MM.1S (cell line): Measurements from ENCODE around the gene KCNQ2.

Experiments used
- DNase-seq: peaks from one replicate; pipeline ENCODE4 v3.0.0-alpha.2; 2015
- H2AFZ ChIP-seq: fragments of 300-600 bp; sonication (generic); 2 replicates; pipeline ENCODE4 v1.6.0; 2016; ENCODE audit warnings: antibody characterized with exemption, low read length
- H3F3A ChIP-seq: fragments of 300-600 bp; sonication (generic); 2 replicates; pipeline ENCODE4 v1.6.1; 2016; ENCODE audit warnings: mild to moderate bottlenecking, antibody characterized with exemption, low read length, moderate library complexity, mixed read lengths; ENCODE audit not compliant: insufficient read depth
- H3K27ac ChIP-seq: fragments of 300-600 bp; sonication (generic); 2 replicates; pipeline ENCODE4 v1.5.1; 2016; ENCODE audit warnings: mild to moderate bottlenecking, low read length
- H3K27me3 ChIP-seq: fragments of 300-600 bp; sonication (generic); replicated peaks from 2 replicates; pipeline ENCODE4 v1.6.0; 2016; ENCODE audit warnings: low read length; ENCODE audit not compliant: insufficient read depth
- H3K36me3 ChIP-seq: fragments of 300-600 bp; sonication (generic); replicated peaks from 2 replicates; pipeline ENCODE4 v1.6.1; 2016; ENCODE audit warnings: mild to moderate bottlenecking, low read length, mixed read lengths; ENCODE audit not compliant: insufficient read depth
- H3K4me1 ChIP-seq: fragments of 300-600 bp; sonication (generic); 2 replicates; pipeline ENCODE4 v1.6.1; 2016; ENCODE audit warnings: low read length, mixed read lengths
- H3K4me2 ChIP-seq: fragments of 300-600 bp; sonication (generic); 2 replicates; pipeline ENCODE4 v1.6.0; 2016; ENCODE audit warnings: low read depth, low read length
- H3K4me3 ChIP-seq: fragments of 300-600 bp; sonication (generic); 2 replicates; pipeline ENCODE4 v1.5.1; 2016; ENCODE audit warnings: low read length, mixed read lengths
- H3K79me2 ChIP-seq: fragments of 300-600 bp; sonication (generic); 2 replicates; pipeline ENCODE4 v1.6.1; 2016; ENCODE audit warnings: mixed run types, low read length, mixed read lengths
- H3K9ac ChIP-seq: fragments of 300-600 bp; sonication (generic); 2 replicates; pipeline ENCODE4 v1.6.1; 2016; ENCODE audit warnings: low read length, mixed read lengths
- H3K9me2 ChIP-seq: fragments of 300-600 bp; sonication (generic); replicated peaks from 2 replicates; pipeline ENCODE4 v1.6.1; 2016; ENCODE audit warnings: mild to moderate bottlenecking, low read length, mixed read lengths; ENCODE audit not compliant: insufficient read depth
- H3K9me3 ChIP-seq: fragments of 300-600 bp; sonication (generic); replicated peaks from 2 replicates; pipeline ENCODE4 v1.6.1; 2016; ENCODE audit warnings: mild to moderate bottlenecking, low read length, mixed read lengths; ENCODE audit not compliant: insufficient read depth
- H4K20me1 ChIP-seq: fragments of 300-600 bp; sonication (generic); 2 replicates; pipeline ENCODE4 v1.6.1; 2016; ENCODE audit warnings: mild to moderate bottlenecking, low read length, moderate library complexity, mixed read lengths; ENCODE audit not compliant: insufficient read depth
- CTCF ChIP-seq: fragments of 300-600 bp; sonication (generic); IDR thresholded peaks from 2 replicates; pipeline ENCODE4 v1.5.1; 2016; ENCODE audit warnings: antibody characterized with exemption, low read length, mixed read lengths
- EZH2 ChIP-seq: fragments of 300-600 bp; sonication (generic); optimal IDR thresholded peaks from 2 replicates; pipeline ENCODE3; 2017; ENCODE audit warnings: low read depth, mild to moderate bottlenecking, antibody characterized with exemption, low read length, mixed read lengths
- EZH2phosphoT487 ChIP-seq: fragments of 300-600 bp; sonication (generic); IDR thresholded peaks from 2 replicates; pipeline ENCODE4 v1.6.1; 2018; ENCODE audit warnings: antibody characterized with exemption, low read length

Gene KCNQ2

DNA sequence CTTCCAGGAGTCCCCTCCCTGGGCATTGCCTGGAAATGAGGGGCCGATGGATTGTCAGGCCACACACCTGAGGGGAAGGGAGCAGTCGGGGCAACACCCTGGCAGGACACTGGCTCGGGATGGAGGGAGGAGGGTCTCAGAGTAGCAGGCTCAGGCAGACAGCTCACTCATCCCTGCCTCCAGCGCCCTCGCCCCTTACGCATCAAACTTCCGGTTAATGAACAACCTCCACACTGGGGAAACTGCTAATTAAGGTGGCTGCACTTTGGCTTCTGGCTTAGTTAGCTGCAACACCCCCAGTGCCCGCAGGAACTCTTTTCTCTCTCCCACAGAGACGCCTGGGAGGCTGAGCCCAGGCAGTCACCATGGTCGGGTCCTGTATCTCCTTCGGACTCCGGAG lies 98.0 kb downstream of the KCNQ2 start:
- no peaks in the 10 kb centered on the region for H3K9me3 ChIP-seq
- no peak overlapping the region for H3K4me3 ChIP-seq
- no peak overlapping the region for H3K4me2 ChIP-seq
- no peak overlapping the region for H3K9ac ChIP-seq
- H3K79me2 ChIP-seq, result no peaks in the 10 kb centered on the region
- no peaks in the 10 kb centered on the region for H3K4me1 ChIP-seq
- H4K20me1 ChIP-seq, result no peaks in the 10 kb centered on the region
- no peak overlapping the region for H2AFZ ChIP-seq
- no peaks in the 10 kb centered on the region for H3K9me2 ChIP-seq
- no peak for DNase-seq
- H3K36me3 ChIP-seq, result no peaks in the 10 kb centered on the region
- no peak overlapping the region for H3K27ac ChIP-seq
- H3F3A ChIP-seq, result no peaks in the 10 kb centered on the region
- H3K27me3 ChIP-seq, result peaks cover 84% of the 10 kb centered on the region
- no peak for TF ChIP-seq CTCF
- TF ChIP-seq EZH2, result no peak
- no peak for TF ChIP-seq EZH2phosphoT487

GRCh38 chr20:63373996-63374395 lies 98.5 kb downstream of the KCNQ2 start:
- H3K9ac ChIP-seq, result no peak overlapping the region
- H3K4me3 ChIP-seq, result no peak overlapping the region
- H3K4me1 ChIP-seq, result no peaks in the 10 kb centered on the region
- H3K36me3 ChIP-seq, result no peaks in the 10 kb centered on the region
- H4K20me1 ChIP-seq, result no peaks in the 10 kb centered on the region
- no peaks in the 10 kb centered on the region for H3K79me2 ChIP-seq
- no peak for TF ChIP-seq EZH2
- H2AFZ ChIP-seq, result no peak overlapping the region
- H3K27ac ChIP-seq, result no peak overlapping the region
- no peaks in the 10 kb centered on the region for H3F3A ChIP-seq
- no peaks in the 10 kb centered on the region for H3K9me3 ChIP-seq
- DNase-seq, result no peak
- H3K4me2 ChIP-seq, result no peak overlapping the region
- no peaks in the 10 kb centered on the region for H3K9me2 ChIP-seq
- H3K27me3 ChIP-seq, result peaks cover 84% of the 10 kb centered on the region

DNA sequence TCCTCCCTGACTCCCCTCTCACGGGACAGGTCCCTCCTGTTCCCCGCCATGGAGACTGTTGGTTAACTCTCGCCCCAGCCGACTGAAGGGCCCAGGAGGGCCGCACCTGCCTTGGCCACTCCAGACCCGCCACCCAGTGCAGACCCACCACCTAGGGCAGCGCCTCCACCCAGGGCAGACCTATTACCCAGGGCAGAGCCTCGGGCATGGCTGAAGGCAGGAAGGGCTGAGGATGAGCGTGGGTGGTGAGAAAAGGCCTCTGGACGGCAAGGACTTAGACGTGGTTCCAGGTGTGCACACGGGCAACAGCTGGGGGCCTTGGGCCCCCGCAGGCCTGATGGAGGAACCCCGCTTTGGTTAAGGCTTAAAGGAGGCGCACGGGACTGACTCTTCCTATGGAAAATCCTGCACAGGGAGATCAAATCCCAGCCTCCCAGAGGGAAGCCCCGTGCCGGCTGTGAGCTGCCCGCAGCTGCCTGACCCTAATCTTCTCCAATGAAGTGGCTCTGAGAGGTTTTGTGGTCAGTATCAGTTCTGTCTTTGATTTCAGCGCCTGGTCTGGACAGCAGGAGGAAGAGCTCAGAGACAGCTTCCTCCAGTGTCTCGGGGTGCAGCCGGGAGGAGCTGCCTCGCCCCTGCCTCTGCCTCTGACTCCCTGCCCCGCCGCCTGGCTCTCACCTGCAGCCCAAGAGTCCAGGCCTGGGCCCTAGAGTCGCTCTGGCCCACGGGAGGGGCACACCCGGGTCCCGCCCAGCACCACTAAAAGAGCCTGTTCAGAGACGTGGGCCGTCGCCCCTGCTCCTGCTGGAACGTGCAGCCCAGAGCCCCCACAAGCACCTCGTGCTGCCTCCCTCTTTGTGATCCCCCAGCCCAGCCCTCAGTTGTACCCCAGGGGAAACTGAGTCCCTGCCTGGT lies 99.2 kb downstream of the KCNQ2 start:
- H3K4me3 ChIP-seq, result no peak overlapping the region
- no peak overlapping the region for H3K27ac ChIP-seq
- H3K36me3 ChIP-seq, result no peaks in the 10 kb centered on the region
- no peaks in the 10 kb centered on the region for H3F3A ChIP-seq
- no peaks in the 10 kb centered on the region for H4K20me1 ChIP-seq
- H3K9me3 ChIP-seq, result no peaks in the 10 kb centered on the region
- peaks cover 84% of the 10 kb centered on the region for H3K27me3 ChIP-seq
- H3K9ac ChIP-seq, result no peak overlapping the region
- no peak overlapping the region for H3K4me2 ChIP-seq
- no peak for DNase-seq
- no peak for TF ChIP-seq CTCF
- no peaks in the 10 kb centered on the region for H3K79me2 ChIP-seq
- no peak overlapping the region for H2AFZ ChIP-seq
- H3K9me2 ChIP-seq, result no peaks in the 10 kb centered on the region
- H3K4me1 ChIP-seq, result no peaks in the 10 kb centered on the region

GRCh38 chr20:63371291-63371865 lies 101.1 kb downstream of the KCNQ2 start:
- H3K79me2 ChIP-seq, result no peaks in the 10 kb centered on the region
- no peak overlapping the region for H2AFZ ChIP-seq
- peaks cover 83% of the 10 kb centered on the region for H3K27me3 ChIP-seq
- no peak for DNase-seq
- no peak overlapping the region for H3K27ac ChIP-seq
- no peak overlapping the region for H3K4me3 ChIP-seq
- H3K9me3 ChIP-seq, result no peaks in the 10 kb centered on the region
- no peaks in the 10 kb centered on the region for H3K9me2 ChIP-seq
- H3K4me1 ChIP-seq, result no peaks in the 10 kb centered on the region
- H3K9ac ChIP-seq, result no peak overlapping the region
- H3F3A ChIP-seq, result no peaks in the 10 kb centered on the region
- TF ChIP-seq CTCF (no peak), EZH2 (no peak), EZH2phosphoT487 (no peak)
- H3K4me2 ChIP-seq, result no peak overlapping the region
- H3K36me3 ChIP-seq, result no peaks in the 10 kb centered on the region
- H4K20me1 ChIP-seq, result no peaks in the 10 kb centered on the region
